Activated B cell treated with CpG ODN at 0.5 μM for 24 hours (primary cell): Measurements from ENCODE around the gene MLEC. TPM values are rescaled to one million over a fixed set of nuclear protein-coding genes. Genes with fewer than 3 reads are reported as not detected.
A peak's percentile ranks its signal among the peaks of the same experiment; 100 is the strongest.

Experiments
- ATAC-seq: fragments of 200-7000 bp; cut with Tn5 transposase; one replicate; pipeline ENCODE4 v1.10.0; 2021; ENCODE audit warnings: low read depth, mild to moderate bottlenecking, moderate library complexity
- CTCF ChIA-PET: fragments of 350-600 bp; sonication (Branson Sonifier 250); formaldehyde crosslinking; loops from one replicate; lab custom pipeline; 2021; ENCODE audit warnings: antibody characterized with exemption; lab: Charles Lee
- POLR2A ChIA-PET: fragments of 350-600 bp; sonication (Branson Sonifier 250); formaldehyde crosslinking; loops from one replicate; lab custom pipeline; 2021; ENCODE audit warnings: antibody characterized with exemption; lab: Charles Lee
- DNase-seq: peaks from one replicate; pipeline ENCODE4 v3.0.0; 2022
- H3K27ac Mint-ChIP-seq: one replicate; pipeline ENCODE4 v1.8.0; 2020; ENCODE audit warnings: mixed read lengths
- H3K27me3 Mint-ChIP-seq: one replicate; pipeline ENCODE4 v1.8.0; 2021; ENCODE audit warnings: mixed read lengths
- H3K36me3 Mint-ChIP-seq: one replicate; pipeline ENCODE4 v1.8.0; 2021; ENCODE audit warnings: low read depth, mixed read lengths
- H3K4me1 Mint-ChIP-seq: one replicate; pipeline ENCODE4 v1.8.0; 2021; ENCODE audit warnings: mixed read lengths
- H3K4me3 Mint-ChIP-seq: one replicate; pipeline ENCODE4 v1.8.0; 2020; ENCODE audit warnings: mild to moderate bottlenecking, mixed read lengths
- H3K9me3 Mint-ChIP-seq: one replicate; pipeline ENCODE4 v1.8.0; 2020; ENCODE audit warnings: mixed read lengths
- CTCF ChIP-seq: fragments of 200-600 bp; IDR thresholded peaks from one replicate; pipeline ENCODE4 v1.8.0; 2022; ENCODE audit warnings: antibody characterized with exemption, mild to moderate bottlenecking
- intact Hi-C: fragments of 100-400 bp; cut with micrococcal nuclease; formaldehyde crosslinking; loops from one replicate; pipeline ENCODE4 v1.15.1; 2024
- total RNA-seq: library from RNA; stranded (reverse); gene quantifications from 2 replicates; pipeline ENCODE4 v1.2.3, GENCODE V29; 2022

MLEC gene
- total RNA-seq, 1 donor from 2014 or later = 69.6 TPM

GRCh38 chr12:120708651-120709050 is 21.7 kb downstream of the MLEC start:
- peaks cover 25% of the 10 kb centered on the region for H3K4me1 Mint-ChIP-seq
- no peak overlapping the region for H3K27ac Mint-ChIP-seq
- no peak for TF ChIP-seq CTCF
- peaks cover 4% of the 10 kb centered on the region for H3K36me3 Mint-ChIP-seq
- H3K4me3 Mint-ChIP-seq = peak overlapping the region; percentile 35
- intact Hi-C loops = no loop called here
- no peak for ATAC-seq
- CTCF ChIA-PET = interaction anchor here (1.1 kb wide), 1 partner anchor 60 kb away, joined by 5 read pairs; no protein-coding TSS in a partner anchor
- DNase-seq = no peak
- POLR2A ChIA-PET = no interaction called here
- no peaks in the 10 kb centered on the region for H3K9me3 Mint-ChIP-seq
- no peaks in the 10 kb centered on the region for H3K27me3 Mint-ChIP-seq

GRCh38 chr12:120710031-120710804 is 23.3 kb downstream of the MLEC start, which contains the start of gene UNC119B:
Gene UNC119B, plus strand, starts transcription at chr12:120710458. Its CDS starts 17 bp downstream, at chr12:120710475.
- no peak for TF ChIP-seq CTCF
- Mint-ChIP-seq H3K4me3 (peak within 1 kb of the TSS; percentile 89), H3K36me3 (peaks cover 17% of the 10 kb centered on the region), H3K27me3 (no peaks in the 10 kb centered on the region), H3K9me3 (no peaks in the 10 kb centered on the region), H3K4me1 (peaks cover 29% of the 10 kb centered on the region), H3K27ac (peak within 1 kb of the TSS; percentile 82)
- peak; percentile 71 for DNase-seq
- ChIA-PET POLR2A (interaction anchor here (1.1 to 1.9 kb wide), 6 partner anchors 10 to 63 kb away, joined by 3 to 8 read pairs (median 6); partner anchors contain the start of gene MLEC), CTCF (interaction anchor here (0.8 to 2.8 kb wide), 6 partner anchors 9 to 261 kb away, joined by 3 to 15 read pairs (median 4); partner anchors contain the start of genes ACADS, MLEC and POP5)
- ATAC-seq = peak; percentile 92
- intact Hi-C loops = loop anchor here (1.0 to 10.0 kb wide), 3 partner anchors 15 to 402 kb away; partner anchors contain the start of genes ACADS and COX6A1

- H3K4me3 Mint-ChIP-seq = peak overlapping the region; percentile 89
- CTCF ChIA-PET = interaction anchor here (0.8 to 2.8 kb wide), 6 partner anchors 15 to 261 kb away, joined by 3 to 15 read pairs (median 6); partner anchors contain the start of genes ACADS and MLEC
Observed at GRCh38 chr12:120710805-120711296, 23.9 kb downstream of the MLEC start.

GRCh38 chr12:120711411-120711810 is 24.5 kb downstream of the MLEC start:
- intact Hi-C loops = loop anchor here (1.0 to 10.0 kb wide), 3 partner anchors 26 to 401 kb away; partner anchors contain the start of gene COX6A1
- no peak for TF ChIP-seq CTCF
- DNase-seq = no peak
- peaks cover 24% of the 10 kb centered on the region for H3K36me3 Mint-ChIP-seq
- ChIA-PET CTCF (interaction anchor here (1.0 to 2.8 kb wide), 5 partner anchors 14 to 260 kb away, joined by 3 to 15 read pairs (median 7); partner anchors contain the start of gene ACADS), POLR2A (interaction anchor here (0.7 to 1.9 kb wide), 6 partner anchors 11 to 404 kb away, joined by 3 to 7 read pairs (median 4); partner anchors contain the start of gene MLEC)
- H3K27ac Mint-ChIP-seq = peak overlapping the region; percentile 82
- H3K27me3 Mint-ChIP-seq = no peaks in the 10 kb centered on the region
- H3K4me3 Mint-ChIP-seq = peak overlapping the region; percentile 89
- H3K4me1 Mint-ChIP-seq = peaks cover 29% of the 10 kb centered on the region
- H3K9me3 Mint-ChIP-seq = no peaks in the 10 kb centered on the region
- ATAC-seq = no peak

More at GRCh38 chr12:120710805-120711296, 23.9 kb downstream of the MLEC start:
- POLR2A ChIA-PET = interaction anchor here (0.7 to 1.9 kb wide), 7 partner anchors 10 to 403 kb away, joined by 3 to 8 read pairs (median 5); partner anchors contain the start of gene MLEC
- Mint-ChIP-seq H3K27me3 (no peaks in the 10 kb centered on the region), H3K4me1 (peaks cover 29% of the 10 kb centered on the region), H3K27ac (peak overlapping the region; percentile 82), H3K36me3 (peaks cover 21% of the 10 kb centered on the region), H3K9me3 (no peaks in the 10 kb centered on the region)
- intact Hi-C loops = loop anchor here (1.0 to 10.0 kb wide), 4 partner anchors 14 to 401 kb away; partner anchors contain the start of genes ACADS and COX6A1
- peak; percentile 31 for DNase-seq
- no peak for TF ChIP-seq CTCF
- ATAC-seq = peak; percentile 33
